Activated naive CD8-positive, alpha-beta T cell treated with anti-CD3 and anti-CD28 coated beads, Interleukin-2, amount 10 ng/mL, durations not matched to agents 7 days and 5 days (primary cell): ENCODE results near the gene ZBED3. TPM values are rescaled to one million over a fixed set of nuclear protein-coding genes. Genes with fewer than 3 reads are reported as not detected.

Experiments used
- ATAC-seq: fragments of 150-1000 bp; cut with Tn5 transposase; one replicate; pipeline ENCODE4 v1.10.0; 2021; ENCODE audit warnings: low read depth, moderate library complexity
- POLR2A ChIA-PET: fragments of 350-600 bp; sonication (Branson Sonifier 250); formaldehyde crosslinking; loops from one replicate; lab custom pipeline; 2021; ENCODE audit warnings: antibody characterized with exemption; lab: Charles Lee
- DNase-seq: peaks from one replicate; pipeline ENCODE4 v3.0.0; 2021
- H3K27ac Mint-ChIP-seq: one replicate; pipeline ENCODE4 v1.8.0; 2022; ENCODE audit warnings: mild to moderate bottlenecking, mixed read lengths
- H3K27me3 Mint-ChIP-seq: one replicate; pipeline ENCODE4 v1.8.0; 2022; ENCODE audit warnings: mild to moderate bottlenecking, moderate library complexity, mixed read lengths
- H3K36me3 Mint-ChIP-seq: one replicate; pipeline ENCODE4 v1.8.0; 2021; ENCODE audit warnings: mild to moderate bottlenecking, mixed read lengths
- H3K4me1 Mint-ChIP-seq: one replicate; pipeline ENCODE4 v1.8.0; 2021; ENCODE audit warnings: mixed read lengths
- H3K4me3 Mint-ChIP-seq: one replicate; pipeline ENCODE4 v1.8.0; 2022; ENCODE audit warnings: mild to moderate bottlenecking, moderate library complexity, mixed read lengths
- H3K9me3 Mint-ChIP-seq: one replicate; pipeline ENCODE4 v1.8.0; 2021; ENCODE audit warnings: mixed read lengths
- total RNA-seq, 2 experiments: library from RNA; stranded (reverse); gene quantifications; one replicate each; pipeline ENCODE4 v1.2.3, GENCODE V29; 2021

ZBED3 gene
- total RNA-seq, 2 experiments from 2014 or later = 3.6 to 3.8 TPM

- Mint-ChIP-seq H3K4me3 (no peak overlapping the region), H3K27ac (no peak overlapping the region), H3K9me3 (no peaks in the 10 kb centered on the region), H3K36me3 (peaks cover 49% of the 10 kb centered on the region), H3K27me3 (no peaks in the 10 kb centered on the region), H3K4me1 (peaks cover 10% of the 10 kb centered on the region)
- POLR2A ChIA-PET = no interaction called here
- DNase-seq (no peak), ATAC-seq (no peak)
Observed at GRCh38 chr5:77066184-77066583, 20.9 kb downstream of the ZBED3 start.

GRCh38 chr5:77065256-77065655 lies 21.8 kb downstream of the ZBED3 start:
- no peak overlapping the region for H3K27ac Mint-ChIP-seq
- H3K4me1 Mint-ChIP-seq = peaks cover 10% of the 10 kb centered on the region
- H3K36me3 Mint-ChIP-seq = peaks cover 48% of the 10 kb centered on the region
- H3K27me3 Mint-ChIP-seq = no peaks in the 10 kb centered on the region
- H3K4me3 Mint-ChIP-seq = no peak overlapping the region
- no peak for ATAC-seq
- no peaks in the 10 kb centered on the region for H3K9me3 Mint-ChIP-seq
- no peak for DNase-seq
- POLR2A ChIA-PET = no interaction called here

- H3K36me3 Mint-ChIP-seq = peaks cover 48% of the 10 kb centered on the region
Observed at GRCh38 chr5:77064040-77064439, 23.0 kb downstream of the ZBED3 start.

GRCh38 chr5:77046416-77047073 lies 40.5 kb downstream of the ZBED3 start:
- H3K27me3 Mint-ChIP-seq = no peaks in the 10 kb centered on the region
- H3K36me3 Mint-ChIP-seq = peaks cover 40% of the 10 kb centered on the region
- no peak for DNase-seq
- no peak overlapping the region for H3K4me3 Mint-ChIP-seq
- H3K4me1 Mint-ChIP-seq = peaks cover 7% of the 10 kb centered on the region
- no peak overlapping the region for H3K27ac Mint-ChIP-seq
- H3K9me3 Mint-ChIP-seq = no peaks in the 10 kb centered on the region
- no peak for ATAC-seq
- POLR2A ChIA-PET = no interaction called here

More at GRCh38 chr5:77064040-77064439, 23.0 kb downstream of the ZBED3 start:
- Mint-ChIP-seq H3K4me1 (peaks cover 10% of the 10 kb centered on the region), H3K27me3 (no peaks in the 10 kb centered on the region), H3K9me3 (no peaks in the 10 kb centered on the region), H3K27ac (no peak overlapping the region), H3K4me3 (no peak overlapping the region)
- DNase-seq = no peak
- no peak for ATAC-seq
- POLR2A ChIA-PET = no interaction called here

GRCh38 chr5:77035950-77036349 lies 51.1 kb downstream of the ZBED3 start:
- no peak for DNase-seq
- ATAC-seq = no peak
- Mint-ChIP-seq H3K27ac (no peak overlapping the region), H3K27me3 (no peaks in the 10 kb centered on the region), H3K9me3 (no peaks in the 10 kb centered on the region), H3K4me3 (no peak overlapping the region), H3K4me1 (peaks cover 20% of the 10 kb centered on the region), H3K36me3 (peaks cover 30% of the 10 kb centered on the region)
- POLR2A ChIA-PET = no interaction called here

GRCh38 chr5:77033338-77033737 lies 53.7 kb downstream of the ZBED3 start:
- POLR2A ChIA-PET = no interaction called here

GRCh38 chr5:77032635-77033034 lies 54.5 kb downstream of the ZBED3 start:
- no peaks in the 10 kb centered on the region for H3K27me3 Mint-ChIP-seq

More at GRCh38 chr5:77033338-77033737, 53.7 kb downstream of the ZBED3 start:
- Mint-ChIP-seq H3K27ac (no peak overlapping the region), H3K4me1 (peaks cover 23% of the 10 kb centered on the region), H3K27me3 (no peaks in the 10 kb centered on the region), H3K4me3 (peak overlapping the region; percentile 19), H3K9me3 (peaks cover 11% of the 10 kb centered on the region), H3K36me3 (peaks cover 31% of the 10 kb centered on the region)
- DNase-seq (no peak), ATAC-seq (no peak)

GRCh38 chr5:77031891-77032290 lies 55.2 kb downstream of the ZBED3 start:
- POLR2A ChIA-PET = interaction anchor here (1.2 kb wide), 1 partner anchor 19 kb away, joined by 4 read pairs; no protein-coding TSS in a partner anchor
- no peak overlapping the region for H3K27ac Mint-ChIP-seq
- DNase-seq (no peak), ATAC-seq (no peak)
- peaks cover 30% of the 10 kb centered on the region for H3K36me3 Mint-ChIP-seq
- H3K4me1 Mint-ChIP-seq = peaks cover 23% of the 10 kb centered on the region
- H3K27me3 Mint-ChIP-seq = no peaks in the 10 kb centered on the region
- H3K9me3 Mint-ChIP-seq = peaks cover 14% of the 10 kb centered on the region
- peak overlapping the region; percentile 96 for H3K4me3 Mint-ChIP-seq

More at GRCh38 chr5:77032635-77033034, 54.5 kb downstream of the ZBED3 start:
- Mint-ChIP-seq H3K36me3 (peaks cover 30% of the 10 kb centered on the region), H3K27ac (no peak overlapping the region), H3K4me1 (peaks cover 23% of the 10 kb centered on the region), H3K4me3 (no peak overlapping the region), H3K9me3 (peaks cover 14% of the 10 kb centered on the region)
- ATAC-seq = no peak
- POLR2A ChIA-PET = no interaction called here
- DNase-seq = no peak

GRCh38 chr5:77030097-77031071 lies 56.7 kb downstream of the ZBED3 start, which contains the start of gene AGGF1:
Gene AGGF1 (plus strand): TSS chr5:77030404. CDS start chr5:77030767, 363 bp downstream.
- Mint-ChIP-seq H3K4me3 (peak within 1 kb of the TSS; percentile 96), H3K27me3 (peaks cover 3% of the 10 kb centered on the region), H3K27ac (peak within 1 kb of the TSS; percentile 93), H3K9me3 (peaks cover 15% of the 10 kb centered on the region), H3K36me3 (peaks cover 27% of the 10 kb centered on the region), H3K4me1 (peaks cover 23% of the 10 kb centered on the region)
- DNase-seq = peak; percentile 85
- peak; percentile 97 for ATAC-seq
- POLR2A ChIA-PET = interaction anchor here (0.8 to 1.7 kb wide), 9 partner anchors 14 to 745 kb away, joined by 3 to 7 read pairs (median 3); no protein-coding TSS in a partner anchor

GRCh38 chr5:77029376-77029885 lies 57.7 kb downstream of the ZBED3 start:
- H3K4me3 Mint-ChIP-seq = peak overlapping the region; percentile 96
- H3K4me1 Mint-ChIP-seq = peaks cover 22% of the 10 kb centered on the region
- peaks cover 3% of the 10 kb centered on the region for H3K27me3 Mint-ChIP-seq
- peak overlapping the region; percentile 93 for H3K27ac Mint-ChIP-seq
- POLR2A ChIA-PET = interaction anchor here (0.8 to 1.5 kb wide), 4 partner anchors 16 to 745 kb away, joined by 3 to 7 read pairs (median 4); no protein-coding TSS in a partner anchor
- no peak for ATAC-seq
- DNase-seq = no peak
- H3K9me3 Mint-ChIP-seq = peaks cover 15% of the 10 kb centered on the region
- peaks cover 22% of the 10 kb centered on the region for H3K36me3 Mint-ChIP-seq

- peaks cover 20% of the 10 kb centered on the region for H3K4me1 Mint-ChIP-seq
- H3K27me3 Mint-ChIP-seq = peaks cover 3% of the 10 kb centered on the region
- peaks cover 15% of the 10 kb centered on the region for H3K9me3 Mint-ChIP-seq
- POLR2A ChIA-PET = no interaction called here
- DNase-seq (no peak), ATAC-seq (no peak)
- H3K4me3 Mint-ChIP-seq = no peak overlapping the region
- H3K27ac Mint-ChIP-seq = no peak overlapping the region
- H3K36me3 Mint-ChIP-seq = peaks cover 22% of the 10 kb centered on the region
Observed at GRCh38 chr5:77028631-77029375, 58.3 kb downstream of the ZBED3 start.

- ATAC-seq = no peak
- no peak overlapping the region for H3K4me3 Mint-ChIP-seq
- H3K36me3 Mint-ChIP-seq = peaks cover 15% of the 10 kb centered on the region
- no peak for DNase-seq
- peaks cover 7% of the 10 kb centered on the region for H3K27me3 Mint-ChIP-seq
- peaks cover 6% of the 10 kb centered on the region for H3K4me1 Mint-ChIP-seq
- H3K9me3 Mint-ChIP-seq = peaks cover 17% of the 10 kb centered on the region
- POLR2A ChIA-PET = no interaction called here
- H3K27ac Mint-ChIP-seq = no peak overlapping the region
Observed at GRCh38 chr5:77024490-77024889, 62.6 kb downstream of the ZBED3 start.
